Activated T-cell treated with anti-CD3 and anti-CD28 coated beads, Interleukin-2, amount 50 U/mL, for 24 hours (primary cell): ENCODE results near the gene RXFP2.

Source experiments
- DNase-seq: peaks from one replicate; pipeline ENCODE4 v3.0.0-alpha.2; 2020
- H3K27ac Mint-ChIP-seq: 2 replicates; pipeline ENCODE4 v1.8.0; 2020; ENCODE audit warnings: mild to moderate bottlenecking, mixed read lengths
- H3K27me3 Mint-ChIP-seq: 2 replicates; pipeline ENCODE4 v1.8.0; 2020; ENCODE audit warnings: mixed read lengths
- H3K36me3 Mint-ChIP-seq: 2 replicates; pipeline ENCODE4 v1.8.0; 2020; ENCODE audit warnings: low read depth, mixed read lengths
- H3K4me1 Mint-ChIP-seq: 2 replicates; pipeline ENCODE4 v1.8.0; 2020; ENCODE audit warnings: low read depth, mixed read lengths
- H3K4me3 Mint-ChIP-seq: 2 replicates; pipeline ENCODE4 v1.8.0; 2020; ENCODE audit warnings: mild to moderate bottlenecking, moderate library complexity, mixed read lengths
- H3K9me3 Mint-ChIP-seq: 2 replicates; pipeline ENCODE4 v1.8.0; 2020; ENCODE audit warnings: mixed read lengths

Gene RXFP2

GRCh38 chr13:31739226-31739625, at the start of gene RXFP2:
Gene RXFP2 (plus strand): TSS chr13:31739526. CDS start chr13:31739613, 87 bp downstream.
- Mint-ChIP-seq H3K4me1 (peaks cover 2% of the 10 kb centered on the region), H3K4me3 (no peak within 1 kb of the TSS), H3K36me3 (no peaks in the 10 kb centered on the region), H3K27ac (no peak within 1 kb of the TSS), H3K27me3 (peaks cover 11% of the 10 kb centered on the region), H3K9me3 (no peaks in the 10 kb centered on the region)
- no peak for DNase-seq

GRCh38 chr13:31697290-31697689, 42.0 kb upstream of the RXFP2 start:
- DNase-seq: no peak
- Mint-ChIP-seq H3K36me3 (no peaks in the 10 kb centered on the region), H3K4me3 (no peak overlapping the region), H3K27ac (no peak overlapping the region), H3K4me1 (no peaks in the 10 kb centered on the region), H3K27me3 (no peaks in the 10 kb centered on the region), H3K9me3 (peaks cover 12% of the 10 kb centered on the region)

- Mint-ChIP-seq H3K27ac (no peak overlapping the region), H3K36me3 (no peaks in the 10 kb centered on the region), H3K27me3 (no peaks in the 10 kb centered on the region), H3K4me3 (no peak overlapping the region), H3K9me3 (peaks cover 6% of the 10 kb centered on the region), H3K4me1 (no peaks in the 10 kb centered on the region)
- DNase-seq: no peak
These were observed 39.7 kb upstream of the RXFP2 start for GRCh38 chr13:31699650-31700049.

- Mint-ChIP-seq H3K9me3 (peaks cover 2% of the 10 kb centered on the region), H3K4me3 (no peak overlapping the region), H3K27ac (no peak overlapping the region), H3K4me1 (no peaks in the 10 kb centered on the region), H3K27me3 (no peaks in the 10 kb centered on the region), H3K36me3 (no peaks in the 10 kb centered on the region)
- no peak for DNase-seq
These were observed 35.5 kb upstream of the RXFP2 start for GRCh38 chr13:31703780-31704179.

GRCh38 chr13:31706105-31706504, 33.2 kb upstream of the RXFP2 start:
- no peaks in the 10 kb centered on the region for H3K4me1 Mint-ChIP-seq
- no peak for DNase-seq
- no peaks in the 10 kb centered on the region for H3K9me3 Mint-ChIP-seq
- no peak overlapping the region for H3K27ac Mint-ChIP-seq
- no peaks in the 10 kb centered on the region for H3K36me3 Mint-ChIP-seq
- H3K4me3 Mint-ChIP-seq: no peak overlapping the region
- no peaks in the 10 kb centered on the region for H3K27me3 Mint-ChIP-seq

- Mint-ChIP-seq H3K9me3 (no peaks in the 10 kb centered on the region), H3K4me3 (no peak overlapping the region), H3K27me3 (peaks cover 26% of the 10 kb centered on the region), H3K36me3 (no peaks in the 10 kb centered on the region), H3K27ac (no peak overlapping the region), H3K4me1 (no peaks in the 10 kb centered on the region)
- DNase-seq: no peak
These were observed 21.7 kb upstream of the RXFP2 start for GRCh38 chr13:31717583-31717982.

- Mint-ChIP-seq H3K4me3 (no peak overlapping the region), H3K36me3 (no peaks in the 10 kb centered on the region), H3K9me3 (no peaks in the 10 kb centered on the region), H3K4me1 (no peaks in the 10 kb centered on the region), H3K27ac (no peak overlapping the region), H3K27me3 (peaks cover 30% of the 10 kb centered on the region)
- no peak for DNase-seq
These were observed 20.1 kb upstream of the RXFP2 start for GRCh38 chr13:31719214-31719613.

- peaks cover 21% of the 10 kb centered on the region for H3K27me3 Mint-ChIP-seq
- DNase-seq: no peak
- no peaks in the 10 kb centered on the region for H3K36me3 Mint-ChIP-seq
- no peak overlapping the region for H3K4me3 Mint-ChIP-seq
- H3K9me3 Mint-ChIP-seq: no peaks in the 10 kb centered on the region
- H3K4me1 Mint-ChIP-seq: no peaks in the 10 kb centered on the region
- H3K27ac Mint-ChIP-seq: no peak overlapping the region
These were observed 16.7 kb upstream of the RXFP2 start for GRCh38 chr13:31722673-31723072.

GRCh38 chr13:31725841-31726240, 13.5 kb upstream of the RXFP2 start:
- Mint-ChIP-seq H3K27me3 (peaks cover 21% of the 10 kb centered on the region), H3K4me3 (no peak overlapping the region), H3K4me1 (no peaks in the 10 kb centered on the region), H3K36me3 (no peaks in the 10 kb centered on the region), H3K27ac (no peak overlapping the region), H3K9me3 (no peaks in the 10 kb centered on the region)
- no peak for DNase-seq

- Mint-ChIP-seq H3K4me1 (no peaks in the 10 kb centered on the region), H3K27ac (no peak overlapping the region), H3K27me3 (peaks cover 8% of the 10 kb centered on the region), H3K36me3 (no peaks in the 10 kb centered on the region), H3K4me3 (no peak overlapping the region), H3K9me3 (no peaks in the 10 kb centered on the region)
- DNase-seq: no peak
These were observed 7.4 kb upstream of the RXFP2 start for GRCh38 chr13:31731921-31732320.

GRCh38 chr13:31733066-31733465, 6.3 kb upstream of the RXFP2 start:
- DNase-seq: no peak
- no peaks in the 10 kb centered on the region for H3K36me3 Mint-ChIP-seq
- peaks cover 8% of the 10 kb centered on the region for H3K27me3 Mint-ChIP-seq
- no peaks in the 10 kb centered on the region for H3K9me3 Mint-ChIP-seq
- H3K4me3 Mint-ChIP-seq: no peak overlapping the region
- no peak overlapping the region for H3K27ac Mint-ChIP-seq
- no peaks in the 10 kb centered on the region for H3K4me1 Mint-ChIP-seq

GRCh38 chr13:31733647-31734046, 5.7 kb upstream of the RXFP2 start:
- Mint-ChIP-seq H3K4me3 (no peak overlapping the region), H3K27me3 (peaks cover 8% of the 10 kb centered on the region), H3K4me1 (no peaks in the 10 kb centered on the region), H3K27ac (no peak overlapping the region), H3K36me3 (no peaks in the 10 kb centered on the region), H3K9me3 (no peaks in the 10 kb centered on the region)
- no peak for DNase-seq

- peaks cover 9% of the 10 kb centered on the region for H3K27me3 Mint-ChIP-seq
- H3K27ac Mint-ChIP-seq: no peak overlapping the region
- H3K9me3 Mint-ChIP-seq: no peaks in the 10 kb centered on the region
- DNase-seq: peak; percentile 62
- peaks cover 2% of the 10 kb centered on the region for H3K4me1 Mint-ChIP-seq
- no peaks in the 10 kb centered on the region for H3K36me3 Mint-ChIP-seq
- no peak overlapping the region for H3K4me3 Mint-ChIP-seq
These were observed 2.9 kb downstream of the RXFP2 start for GRCh38 chr13:31742097-31742734.

- no peaks in the 10 kb centered on the region for H3K36me3 Mint-ChIP-seq
- no peaks in the 10 kb centered on the region for H3K9me3 Mint-ChIP-seq
- H3K4me1 Mint-ChIP-seq: peaks cover under 1% of the 10 kb centered on the region
- no peak overlapping the region for H3K4me3 Mint-ChIP-seq
- H3K27me3 Mint-ChIP-seq: peaks cover 13% of the 10 kb centered on the region
- no peak overlapping the region for H3K27ac Mint-ChIP-seq
- DNase-seq: no peak
These were observed 8.0 kb downstream of the RXFP2 start for GRCh38 chr13:31747291-31747690.

- H3K27ac Mint-ChIP-seq: no peak overlapping the region
- no peak overlapping the region for H3K4me3 Mint-ChIP-seq
- peaks cover 13% of the 10 kb centered on the region for H3K27me3 Mint-ChIP-seq
- no peak for DNase-seq
- no peaks in the 10 kb centered on the region for H3K36me3 Mint-ChIP-seq
- no peaks in the 10 kb centered on the region for H3K4me1 Mint-ChIP-seq
- H3K9me3 Mint-ChIP-seq: no peaks in the 10 kb centered on the region
These were observed 8.6 kb downstream of the RXFP2 start for GRCh38 chr13:31747966-31748365.

GRCh38 chr13:31749929-31750328, 10.6 kb downstream of the RXFP2 start:
- H3K9me3 Mint-ChIP-seq: no peaks in the 10 kb centered on the region
- DNase-seq: no peak

More at GRCh38 chr13:31749929-31750328, 10.6 kb downstream of the RXFP2 start:
- Mint-ChIP-seq H3K4me3 (no peak overlapping the region), H3K27ac (no peak overlapping the region), H3K4me1 (no peaks in the 10 kb centered on the region), H3K36me3 (no peaks in the 10 kb centered on the region), H3K27me3 (peaks cover 15% of the 10 kb centered on the region)
